Activated T-cell treated with anti-CD3 and anti-CD28 coated beads for 48 hours (primary cell): ENCODE data around the gene WDR20.
A peak's percentile ranks its signal among the peaks of the same experiment; 100 is the strongest.
"Not testable (repeated sequence)": the region's sequence is repeated elsewhere in the genome, so short reads cannot be mapped to it uniquely, and the experiment has no call there.

Experiments
- DNase-seq: peaks from one replicate; pipeline ENCODE4 v3.0.0-alpha.2; 2020; ENCODE audit warnings: low read depth

The WDR20 gene

DNA sequence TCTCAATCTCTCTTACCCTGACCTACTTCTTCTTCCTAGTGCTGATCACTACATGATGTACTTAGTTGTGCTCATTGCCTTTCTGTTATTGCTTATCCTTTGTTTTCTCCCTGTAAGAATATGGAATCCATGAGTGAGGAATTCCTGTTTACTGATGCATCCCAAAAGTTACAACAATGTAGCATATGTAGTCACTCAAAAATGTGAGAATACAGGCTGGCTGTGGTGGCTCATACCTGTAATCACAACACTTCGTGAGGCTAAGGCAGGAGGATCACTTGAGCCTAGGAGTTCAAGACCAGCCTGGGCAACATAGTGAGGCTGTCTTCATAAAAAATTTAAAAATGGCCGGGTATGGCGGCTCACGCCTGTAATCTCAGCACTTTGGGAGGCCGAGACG, 8.0 kb upstream of the WDR20 start:
- DNase-seq: no peak

DNA sequence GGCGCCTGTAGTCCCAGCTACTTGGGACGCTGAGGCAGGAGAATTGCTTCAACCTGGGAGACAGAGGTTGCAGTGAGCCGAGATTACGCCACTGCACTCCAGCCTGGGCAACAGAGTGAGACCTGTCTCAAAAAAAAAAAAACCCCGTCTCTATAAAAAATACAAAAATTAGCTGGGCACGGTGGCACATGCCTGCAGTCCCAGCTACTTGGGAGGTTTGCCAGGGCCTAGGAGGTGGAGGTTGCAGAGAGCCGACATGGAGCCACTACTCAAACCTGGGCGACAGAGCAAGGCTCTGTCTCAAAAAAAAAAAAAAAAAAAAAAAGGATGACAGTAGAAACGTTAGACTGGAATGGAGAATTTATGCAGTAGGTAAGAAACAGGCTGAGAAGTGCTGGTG, 5.7 kb upstream of the WDR20 start:
- not testable (repeated sequence) for DNase-seq

DNA sequence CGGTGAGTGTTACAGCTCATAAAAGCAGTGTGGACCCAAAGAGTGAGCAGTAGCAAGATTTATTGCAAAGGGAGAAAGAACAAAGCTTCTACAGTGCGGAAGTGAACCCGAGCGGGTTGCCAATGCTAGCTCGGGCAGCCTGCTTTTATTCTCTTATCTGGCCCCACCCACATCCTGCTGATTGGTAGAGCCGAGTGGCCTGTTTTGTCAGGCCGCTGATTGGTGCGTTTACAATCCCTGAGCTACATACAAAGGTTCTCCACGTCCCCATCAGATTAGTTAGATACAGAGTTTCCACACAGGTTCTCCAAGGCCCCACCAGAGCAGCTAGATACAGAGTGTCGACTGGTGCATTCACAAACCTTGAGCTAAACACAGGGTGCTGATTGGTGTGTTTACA, 5.0 kb upstream of the WDR20 start:
- not testable (repeated sequence) for DNase-seq

DNA sequence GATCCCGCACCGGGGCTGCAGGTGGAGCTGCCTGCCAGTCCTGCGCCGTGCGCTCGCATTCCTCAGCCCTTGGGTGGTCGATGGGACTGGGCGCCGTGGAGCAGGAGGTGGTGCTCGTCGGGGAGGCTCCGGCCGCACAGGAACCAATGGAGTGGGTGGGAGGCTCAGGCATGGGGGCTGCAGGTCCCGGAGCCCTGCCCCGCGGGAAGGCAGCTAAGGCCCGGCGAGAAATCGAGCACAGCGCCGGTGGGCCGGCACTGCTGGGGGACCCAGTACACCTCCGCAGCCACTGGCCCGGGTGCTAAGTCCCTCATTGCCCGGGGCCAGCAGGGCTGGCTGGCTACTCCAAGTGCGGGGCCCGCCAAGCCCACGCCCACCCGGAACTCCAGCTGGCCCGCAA, 4.2 kb upstream of the WDR20 start:
- not testable (repeated sequence) for DNase-seq

DNA sequence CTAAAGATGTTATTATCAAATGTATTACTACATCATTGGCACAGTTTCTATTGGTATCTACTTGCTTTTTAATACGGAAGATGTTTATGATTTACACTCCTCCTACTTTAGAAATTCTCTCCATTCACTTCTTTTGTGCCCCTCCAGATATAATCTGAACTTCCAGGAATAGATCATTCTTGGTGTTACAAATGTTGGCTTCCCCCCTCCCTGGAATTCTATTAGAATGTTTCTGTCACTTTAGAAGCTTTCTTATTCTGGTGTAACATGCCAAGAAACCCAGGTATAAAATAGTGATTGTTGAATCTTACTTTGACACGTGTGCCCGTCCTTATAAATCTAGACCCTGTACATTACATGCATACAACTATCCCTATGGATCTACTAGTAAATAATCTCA, 1.2 kb upstream of the WDR20 start:
- DNase-seq: no peak

DNA sequence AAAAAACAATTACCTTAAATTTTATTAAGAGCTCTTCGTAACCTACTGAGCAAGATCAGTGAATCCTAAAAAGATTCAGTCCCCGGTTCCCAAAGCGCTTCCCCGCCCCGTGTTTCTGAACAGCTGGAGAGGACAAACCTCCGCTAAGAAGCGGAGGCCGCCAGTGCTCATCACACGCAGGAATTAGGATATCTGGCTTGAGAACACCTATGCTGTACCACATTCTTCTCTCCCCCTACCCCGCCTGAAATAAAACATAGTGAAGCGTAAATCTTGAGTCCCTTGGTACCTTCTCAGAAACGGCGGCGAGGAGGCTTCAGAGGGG, 774 bp upstream of the WDR20 start:
- no peak for DNase-seq

DNA sequence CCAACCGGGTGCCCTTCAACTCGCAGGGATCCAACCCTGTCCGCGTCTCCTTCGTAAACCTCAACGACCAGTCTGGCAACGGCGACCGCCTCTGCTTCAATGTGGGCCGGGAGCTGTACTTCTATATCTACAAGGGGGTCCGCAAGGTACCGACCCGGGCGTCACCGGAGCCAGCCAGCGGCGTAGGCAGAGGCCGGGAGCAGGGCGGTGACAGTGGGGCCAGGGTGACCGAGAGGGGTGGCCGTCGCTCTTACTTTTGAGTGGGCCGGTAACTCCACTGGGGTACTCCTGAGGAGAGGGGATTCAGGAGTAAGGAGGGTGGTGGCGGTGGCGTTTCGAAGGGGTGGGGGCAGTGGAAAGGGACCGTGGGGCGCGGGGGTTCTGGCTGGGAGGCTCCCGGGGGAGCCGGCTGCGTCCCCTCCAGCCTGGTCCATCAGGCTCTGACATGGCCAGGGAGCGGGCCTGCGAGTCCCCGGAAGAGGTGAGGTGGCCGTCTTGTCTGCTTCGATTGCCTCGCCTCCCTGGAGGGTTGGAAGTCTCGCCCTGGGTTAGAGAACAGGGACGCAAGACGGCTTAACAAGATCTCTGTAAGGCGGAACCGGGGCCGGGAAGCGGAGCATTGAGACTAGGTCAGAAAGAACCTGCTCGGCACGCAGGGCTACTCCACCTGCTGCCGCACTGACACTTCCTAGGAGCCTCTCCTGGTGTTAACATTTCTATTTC, 491 bp downstream of the WDR20 start:
- DNase-seq: peak; percentile 19

DNA sequence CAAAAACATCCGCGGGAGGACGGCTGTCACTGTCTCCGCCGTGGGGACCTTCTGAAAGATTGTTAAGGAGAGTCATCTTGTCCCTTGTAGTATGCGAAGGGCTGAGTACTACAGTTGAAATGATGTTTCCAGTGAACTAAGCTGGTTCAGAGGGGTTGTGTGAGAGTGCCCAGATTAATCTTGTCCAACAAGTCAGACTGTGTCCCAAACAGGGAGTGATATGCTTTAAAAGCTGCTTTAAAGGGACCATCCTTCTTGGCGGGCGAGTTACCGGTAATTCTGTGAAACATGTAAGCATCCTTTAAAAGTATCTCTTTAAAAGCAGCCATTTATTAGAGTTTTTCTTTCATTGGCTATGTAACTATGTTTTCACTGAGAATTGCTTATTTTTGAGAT, 1.1 kb downstream of the WDR20 start:
- DNase-seq: no peak

DNA sequence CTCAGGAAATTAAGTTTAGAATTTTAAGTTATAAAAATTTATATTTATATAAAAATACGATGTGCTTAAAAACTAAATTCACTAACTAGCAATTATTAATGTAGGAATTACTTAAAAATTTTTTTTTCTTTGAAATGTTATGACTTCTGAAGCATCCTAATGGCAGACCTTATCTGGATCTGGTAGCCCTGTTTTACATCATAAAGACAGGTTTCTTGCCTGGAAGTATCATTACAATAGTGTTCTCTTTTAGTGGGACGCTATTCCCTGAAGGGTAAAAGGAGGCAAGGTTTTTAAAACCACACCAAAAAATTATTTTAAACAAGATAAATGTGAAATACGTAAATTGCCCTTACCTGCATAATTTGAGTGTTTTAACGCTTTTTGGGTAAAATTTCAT, 2.1 kb downstream of the WDR20 start:
- DNase-seq: no peak

DNA sequence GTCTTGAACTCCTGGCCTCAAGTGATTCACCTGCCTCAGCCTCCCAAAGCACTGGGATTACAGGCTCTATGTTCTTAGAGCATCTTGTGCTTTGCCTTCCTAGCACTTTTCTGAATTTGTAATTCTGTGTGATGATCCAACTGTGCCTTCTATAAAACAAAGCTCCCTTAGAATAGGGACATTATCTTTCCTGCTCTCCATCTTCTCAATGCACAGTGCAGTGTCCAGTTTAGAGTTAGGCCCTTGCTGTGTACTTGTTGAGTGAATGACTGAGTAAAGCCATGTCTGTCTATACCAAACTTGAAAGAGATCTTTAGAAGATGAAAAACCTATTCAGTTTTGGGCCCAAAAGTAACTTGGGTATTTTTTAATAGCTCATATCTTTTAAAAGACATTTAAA, 5.2 kb downstream of the WDR20 start:
- DNase-seq: no peak

DNA sequence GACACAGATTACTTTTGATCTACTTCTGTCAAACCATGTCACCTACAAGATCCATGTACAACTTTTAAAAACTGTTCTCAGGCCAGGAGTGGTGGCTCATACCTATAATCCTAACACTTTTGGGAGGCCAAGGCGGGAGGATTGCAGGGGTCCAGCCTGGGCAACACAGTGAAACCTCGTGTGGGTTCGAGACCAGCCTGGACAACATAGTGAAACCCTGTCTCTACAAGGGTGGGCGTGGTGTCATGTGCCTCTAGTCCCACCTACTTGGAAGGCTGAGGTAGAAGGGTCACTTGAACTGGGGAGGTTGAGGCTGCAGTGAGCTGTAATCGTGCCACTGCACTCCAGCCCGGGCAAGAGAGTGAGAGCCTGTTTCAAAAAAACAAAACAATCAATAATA, 5.7 kb downstream of the WDR20 start:
- no peak for DNase-seq

DNA sequence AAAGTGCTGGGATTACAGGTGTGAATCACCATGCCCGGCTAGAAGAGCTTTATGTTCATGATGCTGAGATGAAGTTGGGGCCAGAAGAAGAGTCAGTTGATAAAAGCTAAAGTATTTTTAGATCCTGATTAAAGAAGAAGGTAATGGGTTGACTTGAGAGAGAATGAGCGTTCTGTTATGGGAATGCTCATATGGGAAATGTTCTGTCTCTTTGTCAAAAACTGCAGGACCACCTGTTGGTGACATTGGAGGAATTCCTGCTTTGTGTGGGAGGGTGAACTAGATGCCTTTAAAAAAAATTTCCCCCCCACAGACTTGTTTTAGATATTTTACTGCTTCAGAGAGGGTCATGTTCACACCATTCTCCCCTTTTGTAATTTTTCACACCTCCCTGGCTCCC, 6.7 kb downstream of the WDR20 start:
- DNase-seq: no peak

DNA sequence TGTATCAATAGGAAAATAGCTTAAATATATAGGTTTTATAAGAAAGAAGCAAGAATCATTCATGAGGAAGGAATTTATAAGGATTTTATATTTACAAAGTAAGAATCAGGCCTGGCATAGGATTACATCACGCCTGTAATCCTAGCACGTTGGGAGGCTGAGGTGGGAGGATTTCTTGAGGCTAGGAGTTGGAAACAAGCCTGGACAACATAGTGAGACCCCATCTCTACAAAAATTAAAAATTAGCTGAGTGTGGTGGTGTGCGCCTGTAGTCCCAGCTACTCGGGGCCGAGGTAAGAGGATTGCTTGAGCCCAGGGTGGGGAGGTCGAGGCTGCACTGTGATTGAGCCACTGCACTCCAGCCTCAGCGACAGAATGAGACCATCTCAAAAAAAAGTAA, 10.4 kb downstream of the WDR20 start:
- DNase-seq: no peak

DNA sequence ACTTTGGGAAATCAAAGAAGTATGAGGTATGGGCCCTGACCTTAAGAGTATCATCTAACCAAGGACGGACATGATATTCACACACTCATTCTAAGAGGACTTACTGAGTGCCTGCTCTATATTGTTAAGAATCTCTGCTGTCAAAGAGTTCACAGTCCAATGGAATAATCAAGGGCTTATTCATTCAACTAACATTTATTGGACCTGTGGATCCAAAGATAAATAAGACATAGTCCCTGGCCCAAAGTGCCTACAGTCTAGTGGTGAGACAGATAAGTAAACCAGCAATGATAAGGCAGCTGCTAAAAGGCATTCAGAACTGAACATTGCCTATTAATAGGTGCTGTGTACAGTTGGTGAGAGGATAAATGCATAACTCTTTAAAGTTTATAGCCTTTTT, 11.0 kb downstream of the WDR20 start:
- no peak for DNase-seq

DNA sequence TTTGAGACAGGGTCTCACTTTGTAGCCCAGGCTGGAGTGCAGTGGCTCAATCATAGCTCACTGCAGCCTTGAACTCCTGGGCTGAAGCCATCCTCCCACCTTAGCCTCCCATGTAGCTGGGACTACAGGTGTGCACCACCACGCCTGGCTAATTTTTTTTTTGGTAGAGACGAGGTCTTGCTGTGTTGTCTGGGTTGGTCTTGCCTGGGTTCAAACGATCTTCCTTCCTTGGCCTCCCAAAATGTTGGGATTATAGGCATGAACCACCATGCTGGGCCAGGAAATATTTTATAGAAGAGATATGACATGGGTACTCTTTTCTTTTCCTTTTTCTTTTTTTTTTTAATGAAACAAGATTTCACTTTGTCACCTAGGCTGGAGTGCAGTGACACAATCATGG, 11.7 kb downstream of the WDR20 start:
- DNase-seq: not testable (repeated sequence)

DNA sequence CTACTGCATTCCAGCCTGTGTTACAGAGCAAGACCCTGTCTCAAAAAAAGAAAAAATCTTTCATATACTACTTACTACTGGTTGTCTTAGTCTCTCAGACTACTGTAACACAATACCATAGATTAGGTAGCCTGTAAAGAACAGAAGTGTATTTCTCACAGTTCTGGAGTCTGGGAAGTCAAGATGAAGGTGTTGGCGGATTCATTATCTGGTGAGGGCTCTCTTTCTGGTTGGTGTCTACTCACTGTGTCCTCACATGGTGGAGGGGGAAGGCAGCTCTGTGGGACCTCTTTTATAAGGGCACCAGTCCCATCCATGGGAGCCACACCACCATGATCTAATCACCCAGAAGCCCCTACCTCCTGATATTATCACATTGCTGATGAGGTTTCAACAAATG, 14.4 kb downstream of the WDR20 start:
- DNase-seq: no peak

DNA sequence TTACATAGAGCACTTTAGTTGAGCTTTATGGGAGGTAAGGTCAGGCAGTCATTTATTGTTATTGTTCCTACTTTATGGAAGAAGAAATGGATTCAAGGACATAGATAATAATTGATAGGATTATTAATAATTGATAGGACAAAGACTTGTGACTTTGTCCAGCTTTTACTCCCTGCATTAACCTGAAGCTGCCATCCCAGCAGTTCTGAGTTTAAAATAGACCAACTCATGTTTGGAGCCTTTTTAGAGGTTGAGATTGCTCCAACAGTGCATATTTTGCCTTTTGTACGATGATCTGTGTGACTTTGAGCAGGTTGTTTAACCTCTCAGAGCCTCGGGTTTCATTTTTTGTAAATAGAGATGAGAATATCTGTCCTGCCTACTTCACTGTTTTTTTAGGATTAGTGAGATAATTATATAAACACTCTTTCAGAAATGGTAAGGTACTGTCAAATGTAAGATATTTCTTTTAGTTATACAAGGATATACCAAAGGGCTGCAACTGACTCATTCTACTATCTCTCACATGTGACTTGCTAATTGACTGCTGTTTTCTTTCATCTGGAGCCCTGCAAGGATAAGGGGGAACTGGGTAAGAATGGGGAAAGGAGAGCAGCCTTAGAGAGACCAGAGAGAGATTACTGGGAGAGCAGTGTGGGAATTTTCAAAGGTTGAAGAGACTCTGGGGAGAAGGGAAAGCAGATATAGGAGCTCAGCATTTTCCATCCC, 15.3 kb downstream of the WDR20 start:
- no peak for DNase-seq

DNA sequence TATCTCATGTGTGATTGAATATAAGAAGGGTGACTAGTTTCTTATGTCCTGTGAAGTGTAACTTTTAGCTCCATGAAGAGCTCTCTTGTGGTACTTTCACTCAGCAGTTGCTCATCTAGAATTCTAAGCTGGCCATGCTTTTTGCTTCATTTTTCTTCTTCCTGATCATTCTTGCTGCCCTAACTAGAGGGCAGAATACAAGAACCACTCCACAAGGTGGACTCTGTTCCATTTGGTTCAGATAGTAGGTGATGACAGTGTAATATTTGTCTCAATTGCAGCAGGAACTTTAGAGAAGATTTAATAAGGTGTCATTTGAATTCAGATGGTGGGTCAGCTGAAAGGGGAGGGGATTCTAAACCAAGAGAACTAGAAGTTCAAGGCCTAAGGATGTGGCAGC, 17.6 kb downstream of the WDR20 start:
- no peak for DNase-seq

DNA sequence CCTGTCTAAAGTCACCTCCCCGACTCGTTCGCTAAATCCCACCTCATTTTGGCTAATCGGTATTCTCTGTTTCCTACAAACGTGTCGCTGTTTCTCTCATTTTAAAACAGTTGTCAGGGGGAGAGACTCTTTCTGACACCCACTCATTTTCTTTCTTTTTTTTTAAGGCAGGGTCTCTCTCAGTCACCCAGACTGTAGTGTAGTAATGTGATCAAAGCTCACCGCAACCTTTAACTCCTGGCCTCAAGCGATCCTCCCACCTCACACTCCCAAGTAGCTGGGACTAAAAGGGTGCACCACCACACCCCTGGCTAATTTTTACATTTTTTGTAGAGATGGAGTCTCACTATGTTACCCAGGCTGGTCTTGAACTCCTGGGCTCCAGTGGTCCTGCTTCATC, 19.1 kb downstream of the WDR20 start:
- DNase-seq: no peak

DNA sequence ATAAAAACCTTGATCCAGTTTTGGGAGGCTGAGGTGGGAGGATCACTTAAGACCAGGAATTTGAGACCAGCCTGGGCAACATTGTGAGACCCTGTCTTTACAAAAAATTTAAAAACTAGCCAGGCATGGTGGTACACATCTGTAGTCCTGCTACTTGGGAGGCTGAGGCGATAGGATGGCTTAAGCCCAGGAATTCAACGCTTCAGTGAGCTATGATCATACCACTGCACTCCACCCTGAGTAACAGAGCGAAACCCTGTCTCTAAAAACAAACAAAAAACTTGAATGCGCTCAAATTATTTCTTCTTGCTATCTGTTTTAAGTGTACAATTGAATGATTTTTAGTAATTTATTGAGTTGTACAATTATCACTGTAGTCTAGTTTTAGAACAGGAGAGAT, 20.1 kb downstream of the WDR20 start:
- DNase-seq: no peak

DNA sequence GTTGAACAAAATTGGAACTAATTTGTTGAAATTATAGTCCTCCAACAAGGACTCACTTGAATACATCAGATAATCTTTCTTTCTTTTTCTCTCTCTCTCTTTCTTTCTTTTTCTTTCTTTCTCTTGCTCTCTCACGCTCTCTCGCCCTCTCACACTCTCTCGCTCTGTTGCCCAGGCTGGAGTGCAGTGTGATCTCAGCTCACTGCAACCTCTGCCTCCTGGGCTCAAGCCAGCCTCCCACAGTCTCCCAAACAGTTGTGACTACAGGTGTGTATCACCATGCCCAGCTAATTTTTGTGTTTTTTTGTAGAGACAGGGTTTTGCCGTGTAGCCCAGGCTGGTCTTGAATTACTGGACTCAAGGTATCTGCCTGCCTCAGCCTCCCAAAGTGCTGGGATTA, 22.8 kb downstream of the WDR20 start:
- no peak for DNase-seq

DNA sequence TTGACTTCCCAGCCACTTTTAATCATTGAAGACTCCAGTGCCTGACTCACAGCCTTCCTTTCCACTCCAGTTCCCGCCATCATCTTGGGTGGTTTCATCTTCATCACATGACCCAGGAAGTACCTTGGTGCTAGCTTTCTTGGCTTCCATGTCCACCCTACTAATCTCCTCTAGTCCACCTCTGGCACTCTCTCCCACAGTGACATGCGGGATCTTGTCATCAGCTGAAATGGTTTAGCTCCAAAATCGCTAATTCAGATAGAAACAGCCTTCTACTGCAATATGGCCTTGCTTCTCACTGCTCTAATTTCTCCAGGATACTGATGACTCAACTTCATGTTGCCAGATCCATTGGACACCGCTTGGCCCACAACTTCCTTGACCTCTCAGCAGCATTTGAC, 24.5 kb downstream of the WDR20 start:
- DNase-seq: no peak

DNA sequence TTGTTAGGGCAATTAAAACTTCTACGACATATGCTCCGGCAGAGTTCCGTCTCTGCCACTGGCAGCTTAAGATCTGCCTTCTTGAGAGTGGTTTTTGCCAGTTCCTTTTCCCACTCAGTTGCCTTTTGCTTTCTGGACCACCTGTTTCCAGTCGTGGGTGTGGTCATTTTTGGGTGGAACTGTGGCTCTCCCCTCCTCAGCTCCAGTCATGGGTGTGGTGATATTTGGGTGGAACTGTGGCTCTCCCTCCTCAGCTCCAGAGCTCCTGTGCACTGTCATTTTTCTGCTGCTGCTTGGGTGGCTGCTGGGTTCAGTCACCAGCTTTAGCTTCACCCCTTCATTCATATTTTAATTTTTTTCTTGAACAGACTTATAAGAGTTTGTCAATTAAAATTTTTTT, 25.3 kb downstream of the WDR20 start:
- no peak for DNase-seq

DNA sequence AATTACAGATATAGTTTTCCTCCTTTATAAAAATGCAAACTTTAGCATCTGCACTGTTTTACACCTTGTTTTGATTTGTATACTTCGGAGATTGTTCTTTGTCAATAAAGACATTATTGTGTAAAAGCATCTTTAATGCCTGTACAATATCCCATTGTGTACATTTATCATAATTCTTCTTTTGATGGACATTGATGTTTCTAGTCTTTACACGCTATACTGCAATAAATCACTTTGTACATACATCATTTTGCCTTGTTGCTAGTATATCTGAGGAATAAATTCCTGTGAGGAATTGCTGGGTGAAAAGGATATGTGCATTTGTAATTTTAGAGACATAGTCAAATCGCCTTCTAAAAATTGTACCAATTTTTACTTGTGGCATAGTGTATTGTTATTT, 30.4 kb downstream of the WDR20 start:
- no peak for DNase-seq
